Breast epithelium (tissue), 4 donors: Measurements from ENCODE around the gene SLC6A17. TPM values are rescaled to one million over a fixed set of nuclear protein-coding genes. Genes with fewer than 3 reads are reported as not detected.

Experiments
- DNase-seq, 2 donors: peaks; one replicate each; pipeline ENCODE4 v3.0.0-alpha.2; 2019; ENCODE audit warnings: low spot score in 2 of 2
- H3K27ac ChIP-seq, 2 donors: fragments of 200-600 bp; sonication (generic) in 1 of 2; one replicate each; pipeline ENCODE4 v1.5.1; 2016 to 2019; ENCODE audit warnings: mild to moderate bottlenecking in 1 of 2
- H3K27me3 ChIP-seq, 2 donors: fragments of 200-600 bp; sonication (generic) in 1 of 2; one replicate each; pipeline versions ENCODE4 v1.5.1 to v1.6.0; 2017 to 2019; ENCODE audit warnings: control low read depth in 1 of 2, mild to moderate bottlenecking in 1 of 2
- H3K36me3 ChIP-seq: fragments of 200-600 bp; one replicate; pipeline ENCODE4 v1.5.1; 2019
- H3K4me1 ChIP-seq, 2 donors: fragments of 200-600 bp; sonication (generic); one replicate each; pipeline ENCODE4 v1.5.1; 2016 to 2019; ENCODE audit warnings: control low read depth in 1 of 2
- H3K4me3 ChIP-seq, 3 donors: fragments of 200-600 bp; sonication (generic); 1 replicate in 2 of 3; 2 replicates in 1 of 3; pipeline ENCODE4 v1.5.1; 2016 to 2019; ENCODE audit warnings: mild to moderate bottlenecking in 3 of 3, moderate library complexity in 2 of 3
- H3K9me3 ChIP-seq, 2 donors: fragments of 200-600 bp; sonication (generic) in 1 of 2; one replicate each; pipeline ENCODE4 v1.5.1; 2016 to 2019; ENCODE audit warnings: control low read depth in 1 of 2
- CTCF ChIP-seq, 3 donors: fragments of 450-650 bp; IDR thresholded peaks; one replicate each; pipeline ENCODE4 v1.5.1; 2016 to 2017; ENCODE audit warnings: antibody characterized with exemption in 3 of 3, mild to moderate bottlenecking in 3 of 3, moderate library complexity in 3 of 3
- POLR2A ChIP-seq: fragments of 450-650 bp; IDR thresholded peaks from one replicate; pipeline ENCODE4 v1.6.1; 2016; ENCODE audit warnings: antibody characterized with exemption, mild to moderate bottlenecking, moderate library complexity
- POLR2AphosphoS5 ChIP-seq, 3 donors: sonication (generic); formaldehyde crosslinking; IDR thresholded peaks; one replicate each; pipeline ENCODE4 v1.6.1; 2017; ENCODE audit warnings: antibody characterized with exemption in 3 of 3
- intact Hi-C: fragments of 100-400 bp; cut with DNase I; formaldehyde crosslinking; loops from one replicate; pipeline ENCODE4 v1.15.1; 2023; ENCODE audit warnings: low total_unique reads
- total RNA-seq, 3 donors: library from RNA; depleted of rRNA; stranded (reverse); fragments of >200 nt; gene quantifications; one replicate each; pipeline ENCODE4 v1.1.0, GENCODE V29; 2016

SLC6A17 gene
- total RNA-seq, 3 donors from 2014 or later = under 0.01 to 0.29 (median under 0.01) TPM

DNA sequence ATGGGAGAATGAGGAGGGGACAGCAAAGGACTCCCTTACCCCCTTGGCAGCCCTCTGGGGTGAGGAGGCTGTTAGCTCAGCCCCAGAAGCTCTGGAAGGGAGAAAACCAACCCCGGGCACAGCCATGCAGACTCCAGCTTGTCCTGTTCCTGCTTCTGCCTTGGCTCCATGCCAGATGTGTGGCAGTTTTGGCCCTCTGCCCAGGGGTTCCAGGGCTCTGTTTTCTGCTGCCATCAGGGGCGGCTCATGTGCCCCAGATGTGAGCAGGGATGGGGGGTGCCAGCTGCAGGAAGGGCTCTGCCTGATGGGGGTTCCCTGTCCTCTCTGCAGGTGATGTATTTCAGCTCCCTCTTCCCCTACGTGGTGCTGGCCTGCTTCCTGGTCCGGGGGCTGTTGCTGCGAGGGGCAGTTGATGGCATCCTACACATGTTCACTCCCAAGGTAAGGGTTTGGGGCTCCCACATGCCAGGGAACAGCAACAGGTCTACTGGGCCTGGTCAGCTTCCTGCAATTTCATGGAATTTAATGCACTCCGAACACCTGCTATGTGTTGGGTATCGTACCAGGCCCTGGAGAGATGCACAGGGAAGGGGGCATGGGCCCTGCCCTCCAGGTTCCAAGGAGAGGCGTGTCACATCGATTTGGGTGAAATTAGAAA lies 26.1 kb downstream of the SLC6A17 start:
- intact Hi-C loops = no loop called here

DNA sequence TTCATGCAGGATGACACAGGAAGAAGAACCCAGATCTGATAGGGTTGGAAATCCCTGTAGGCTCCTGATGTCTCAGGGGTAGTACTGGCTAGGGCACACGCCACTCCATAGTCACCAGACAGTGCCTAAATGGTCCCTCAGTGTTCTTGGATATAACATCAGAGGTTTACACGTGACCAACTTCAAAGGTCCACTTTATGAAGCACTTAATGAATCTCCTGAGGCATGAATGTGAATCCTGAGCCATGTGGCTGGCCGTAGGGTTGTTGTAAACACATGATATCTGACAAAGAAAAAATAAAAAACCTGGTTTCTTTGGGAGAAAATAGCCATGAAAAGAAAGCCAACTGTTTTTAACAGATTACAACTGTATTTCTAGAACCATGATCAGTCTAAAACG lies 27.5 kb downstream of the SLC6A17 start:
- H3K4me1 ChIP-seq = no peaks in the 10 kb centered on the region
- H3K36me3 ChIP-seq = no peaks in the 10 kb centered on the region
- DNase-seq = no peak
- TF ChIP-seq CTCF (IDR thresholded peaks at IDR 0.05) (no peak), POLR2AphosphoS5 (IDR thresholded peaks at IDR 0.05) (no peak), POLR2A (no peak)
- intact Hi-C loops = no loop called here
- no peak overlapping the region for H3K4me3 ChIP-seq
- H3K27ac ChIP-seq = no peak overlapping the region
- H3K27me3 ChIP-seq = no peaks in the 10 kb centered on the region
- no peaks in the 10 kb centered on the region for H3K9me3 ChIP-seq

More for the DNA sequence above, 26.1 kb downstream of the SLC6A17 start:
- DNase-seq = peak in 1 of 2 donors; percentile 64
- H3K9me3 ChIP-seq = no peaks in the 10 kb centered on the region
- H3K36me3 ChIP-seq = no peaks in the 10 kb centered on the region
- no peak overlapping the region for H3K27ac ChIP-seq
- no peaks in the 10 kb centered on the region for H3K4me1 ChIP-seq
- TF ChIP-seq POLR2A (no peak), CTCF (IDR thresholded peaks at IDR 0.05) (no peak), POLR2AphosphoS5 (IDR thresholded peaks at IDR 0.05) (no peak)
- no peak overlapping the region for H3K4me3 ChIP-seq
- no peaks in the 10 kb centered on the region for H3K27me3 ChIP-seq

DNA sequence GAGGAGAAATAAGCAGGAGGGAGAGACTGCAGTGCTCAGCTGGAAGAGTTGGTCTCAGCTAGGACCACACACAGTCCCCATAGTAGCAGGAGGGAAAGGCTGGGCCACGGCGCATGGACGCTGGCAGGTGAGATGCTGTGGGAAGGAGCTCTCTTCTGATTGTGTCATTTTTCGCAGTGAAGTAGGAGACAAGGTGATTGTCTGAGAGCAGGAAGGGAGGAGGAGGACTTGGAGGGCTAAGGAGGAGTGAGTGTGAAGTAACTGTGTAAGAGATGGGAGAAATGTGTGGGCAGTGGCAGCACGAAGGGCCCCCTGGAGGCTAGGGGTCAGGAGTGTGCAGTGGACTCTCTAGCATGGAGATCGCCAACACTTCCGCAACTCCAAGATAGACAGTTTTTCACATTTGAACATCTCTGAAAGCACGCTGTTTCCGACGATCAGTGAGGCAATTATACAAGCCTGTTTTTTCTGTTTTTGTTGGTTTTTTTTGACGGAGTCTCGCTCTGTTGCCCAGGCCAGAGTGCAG lies 33.4 kb downstream of the SLC6A17 start:
- H3K36me3 ChIP-seq = no peaks in the 10 kb centered on the region
- DNase-seq = no peak

DNA sequence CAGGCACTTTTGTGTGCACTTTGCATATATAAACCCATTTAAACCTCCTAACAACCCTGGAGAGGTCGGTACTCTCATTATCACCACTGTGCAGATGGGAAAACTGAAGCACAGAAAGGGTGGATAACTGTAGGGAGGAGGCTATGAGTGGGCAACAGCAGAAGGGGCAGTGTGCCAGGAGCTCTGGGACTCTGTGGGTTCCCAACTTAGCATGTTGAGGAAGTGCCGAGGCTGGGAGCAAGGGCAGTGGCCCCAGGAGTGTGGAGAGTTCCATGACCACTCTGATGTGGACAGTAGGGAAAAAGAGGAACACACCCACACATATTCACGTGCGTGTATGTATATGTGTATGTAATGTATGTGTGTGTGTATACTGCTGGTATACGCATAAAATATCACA lies 34.2 kb downstream of the SLC6A17 start:
- Histone ChIP-seq H3K4me3 (no peak overlapping the region), H3K4me1 (no peaks in the 10 kb centered on the region), H3K36me3 (no peaks in the 10 kb centered on the region), H3K9me3 (no peaks in the 10 kb centered on the region), H3K27ac (no peak overlapping the region), H3K27me3 (peaks cover 0 to 4% of the 10 kb centered on the region in 2 donors)
- intact Hi-C loops = no loop called here
- TF ChIP-seq POLR2AphosphoS5 (IDR thresholded peaks at IDR 0.05) (no peak), CTCF (IDR thresholded peaks at IDR 0.05) (no peak), POLR2A (no peak)
- DNase-seq = no peak

More for the DNA sequence above, 33.4 kb downstream of the SLC6A17 start:
- Histone ChIP-seq H3K4me3 (no peak overlapping the region), H3K4me1 (no peaks in the 10 kb centered on the region), H3K27ac (no peak overlapping the region), H3K9me3 (no peaks in the 10 kb centered on the region), H3K27me3 (peaks cover 0 to 4% of the 10 kb centered on the region in 2 donors)
- intact Hi-C loops = no loop called here
- no peak for TF ChIP-seq POLR2AphosphoS5 (IDR thresholded peaks at IDR 0.05)
- TF ChIP-seq CTCF (IDR thresholded peaks at IDR 0.05) = no peak
- no peak for TF ChIP-seq POLR2A

- Histone ChIP-seq H3K27me3 (peaks cover 0 to 4% of the 10 kb centered on the region in 2 donors), H3K36me3 (no peaks in the 10 kb centered on the region), H3K27ac (no peak overlapping the region), H3K9me3 (no peaks in the 10 kb centered on the region), H3K4me1 (no peaks in the 10 kb centered on the region), H3K4me3 (no peak overlapping the region)
- intact Hi-C loops = no loop called here
- no peak for DNase-seq
- TF ChIP-seq POLR2A = no peak
- TF ChIP-seq POLR2AphosphoS5 (IDR thresholded peaks at IDR 0.05) = no peak
- no peak for TF ChIP-seq CTCF (IDR thresholded peaks at IDR 0.05)
These were observed 34.9 kb downstream of the SLC6A17 start for GRCh38 chr1:110185181-110185580.
